ENCODE measurements around the gene LIMS3.
A peak's percentile ranks its signal among the peaks of the same experiment; 100 is the strongest.
"Not testable (repeated sequence)": the region's sequence is repeated elsewhere in the genome, so short reads cannot be mapped to it uniquely, and the experiment has no call there.

LIMS3 gene
- total RNA-seq = 0 to 0.11 (median 0) reads per million in 9 experiments

- H3K4me1 Mint-ChIP-seq (ENCODE audit: low read depth in 2 of 2); H3K27me3 Mint-ChIP-seq; ATAC-seq (replicated peaks); H3K9me3 Mint-ChIP-seq; H3K4me3 Mint-ChIP-seq; H3K36me3 Mint-ChIP-seq (ENCODE audit: insufficient read depth); H3K27ac Mint-ChIP-seq; DNase-seq: not testable (repeated sequence)
Measured at GRCh38 chr2:109898462-109899336, at the start of gene LIMS3. LIMS3 (plus strand) TSS chr2:109898688; CDS start chr2:109898729, 41 bp downstream.

GRCh38 chr2:109871129-109871751 lies 27.2 kb upstream of the LIMS3 start:
- H3K9me3 Mint-ChIP-seq; DNase-seq; H3K27me3 Mint-ChIP-seq; H3K27ac Mint-ChIP-seq; H3K4me3 Mint-ChIP-seq; H3K4me1 Mint-ChIP-seq (ENCODE audit: low read depth in 2 of 2); H3K36me3 Mint-ChIP-seq (ENCODE audit: insufficient read depth): not testable (repeated sequence)
- ATAC-seq (replicated peaks) = peak; percentile 57

- not testable (repeated sequence) for H3K36me3 Mint-ChIP-seq (ENCODE audit: insufficient read depth); H3K27me3 Mint-ChIP-seq; DNase-seq; ATAC-seq (replicated peaks); H3K9me3 Mint-ChIP-seq; H3K27ac Mint-ChIP-seq; H3K4me1 Mint-ChIP-seq (ENCODE audit: low read depth in 2 of 2); H3K4me3 Mint-ChIP-seq
Measured at GRCh38 chr2:109876625-109877024, 21.9 kb upstream of the LIMS3 start.

GRCh38 chr2:109882112-109882511 lies 16.4 kb upstream of the LIMS3 start:
- H3K9me3 Mint-ChIP-seq; H3K27ac Mint-ChIP-seq; ATAC-seq (replicated peaks); H3K27me3 Mint-ChIP-seq; DNase-seq; H3K4me3 Mint-ChIP-seq; H3K36me3 Mint-ChIP-seq (ENCODE audit: insufficient read depth); H3K4me1 Mint-ChIP-seq (ENCODE audit: low read depth in 2 of 2): not testable (repeated sequence)

- DNase-seq; H3K4me3 Mint-ChIP-seq; ATAC-seq (replicated peaks); H3K4me1 Mint-ChIP-seq (ENCODE audit: low read depth in 2 of 2); H3K36me3 Mint-ChIP-seq (ENCODE audit: insufficient read depth); H3K9me3 Mint-ChIP-seq; H3K27me3 Mint-ChIP-seq; H3K27ac Mint-ChIP-seq: not testable (repeated sequence)
Measured at GRCh38 chr2:109888414-109888813, 10.1 kb upstream of the LIMS3 start.

- H3K4me3 Mint-ChIP-seq; H3K9me3 Mint-ChIP-seq; DNase-seq; H3K4me1 Mint-ChIP-seq (ENCODE audit: low read depth in 2 of 2); H3K27me3 Mint-ChIP-seq; H3K36me3 Mint-ChIP-seq (ENCODE audit: insufficient read depth); ATAC-seq (replicated peaks); H3K27ac Mint-ChIP-seq: not testable (repeated sequence)
Measured at GRCh38 chr2:109889909-109890308, 8.6 kb upstream of the LIMS3 start.

GRCh38 chr2:109891024-109891423 lies 7.5 kb upstream of the LIMS3 start:
- DNase-seq; H3K27me3 Mint-ChIP-seq; H3K4me3 Mint-ChIP-seq; H3K27ac Mint-ChIP-seq; H3K4me1 Mint-ChIP-seq (ENCODE audit: low read depth in 2 of 2); ATAC-seq (replicated peaks); H3K9me3 Mint-ChIP-seq; H3K36me3 Mint-ChIP-seq (ENCODE audit: insufficient read depth): not testable (repeated sequence)

- ATAC-seq (replicated peaks); H3K4me3 Mint-ChIP-seq; H3K36me3 Mint-ChIP-seq (ENCODE audit: insufficient read depth); DNase-seq; H3K9me3 Mint-ChIP-seq; H3K4me1 Mint-ChIP-seq (ENCODE audit: low read depth in 2 of 2); H3K27ac Mint-ChIP-seq; H3K27me3 Mint-ChIP-seq: not testable (repeated sequence)
Measured at GRCh38 chr2:109893736-109894135, 4.8 kb upstream of the LIMS3 start.

GRCh38 chr2:109894141-109894540 lies 4.3 kb upstream of the LIMS3 start:
- not testable (repeated sequence) for H3K4me1 Mint-ChIP-seq (ENCODE audit: low read depth in 2 of 2); H3K27ac Mint-ChIP-seq; H3K9me3 Mint-ChIP-seq; H3K36me3 Mint-ChIP-seq (ENCODE audit: insufficient read depth); DNase-seq; ATAC-seq (replicated peaks); H3K4me3 Mint-ChIP-seq; H3K27me3 Mint-ChIP-seq

- not testable (repeated sequence) for H3K9me3 Mint-ChIP-seq; H3K36me3 Mint-ChIP-seq (ENCODE audit: insufficient read depth); H3K27me3 Mint-ChIP-seq; H3K4me1 Mint-ChIP-seq (ENCODE audit: low read depth in 2 of 2); DNase-seq; H3K27ac Mint-ChIP-seq; H3K4me3 Mint-ChIP-seq
- ATAC-seq (replicated peaks) = peak; percentile 47
Measured at GRCh38 chr2:109895090-109895869, 3.2 kb upstream of the LIMS3 start.

- not testable (repeated sequence) for H3K27me3 Mint-ChIP-seq; H3K27ac Mint-ChIP-seq; H3K4me3 Mint-ChIP-seq; H3K4me1 Mint-ChIP-seq (ENCODE audit: low read depth in 2 of 2); DNase-seq; H3K9me3 Mint-ChIP-seq; H3K36me3 Mint-ChIP-seq (ENCODE audit: insufficient read depth)
- ATAC-seq (replicated peaks) = peak; percentile 94
Measured at GRCh38 chr2:109896212-109896611, 2.3 kb upstream of the LIMS3 start.

- H3K27me3 Mint-ChIP-seq; H3K36me3 Mint-ChIP-seq (ENCODE audit: insufficient read depth); H3K4me1 Mint-ChIP-seq (ENCODE audit: low read depth in 2 of 2); DNase-seq; H3K9me3 Mint-ChIP-seq; H3K4me3 Mint-ChIP-seq; H3K27ac Mint-ChIP-seq; ATAC-seq (replicated peaks): not testable (repeated sequence)
Measured at GRCh38 chr2:109897769-109898461, 573 bp upstream of the LIMS3 start.

GRCh38 chr2:109905796-109906195 lies 7.3 kb downstream of the LIMS3 start:
- not testable (repeated sequence) for H3K27ac Mint-ChIP-seq; ATAC-seq (replicated peaks); H3K4me3 Mint-ChIP-seq; H3K36me3 Mint-ChIP-seq (ENCODE audit: insufficient read depth); H3K9me3 Mint-ChIP-seq; H3K4me1 Mint-ChIP-seq (ENCODE audit: low read depth in 2 of 2); DNase-seq; H3K27me3 Mint-ChIP-seq
